ENCODE results near the gene KCNN3.

Gene KCNN3

DNA sequence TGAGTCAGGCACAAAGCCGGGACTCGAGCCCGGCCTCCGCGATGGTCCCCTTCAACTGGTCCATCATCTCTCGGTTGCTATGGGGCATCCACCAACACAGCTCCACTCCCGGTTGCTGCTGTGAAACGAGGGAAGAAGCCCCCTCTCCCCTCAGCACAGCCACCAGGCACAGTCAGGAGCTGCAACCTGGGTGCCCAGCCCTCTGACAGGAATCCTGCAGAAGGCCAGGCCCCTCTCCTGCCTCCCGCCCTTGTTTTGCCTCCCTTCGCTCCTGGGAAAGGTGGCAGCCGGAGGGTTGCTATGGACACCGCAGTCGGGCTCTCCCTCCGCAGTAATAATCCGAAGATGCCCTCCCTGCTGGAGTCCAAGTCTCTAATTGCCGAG lies 8.9 kb upstream of the KCNN3 start:
- no peak for DNase-seq (ENCODE audit: low spot score)

- peak; percentile 53 for DNase-seq (ENCODE audit: low spot score)
Measured at GRCh38 chr1:154878371-154879037, 8.4 kb upstream of the KCNN3 start.

GRCh38 chr1:154877370-154877974 lies 7.4 kb upstream of the KCNN3 start:
- peak; percentile 25 for DNase-seq (ENCODE audit: low spot score)

- no peak for DNase-seq (ENCODE audit: low spot score)
Measured at GRCh38 chr1:154876842-154877369, 6.8 kb upstream of the KCNN3 start.

DNA sequence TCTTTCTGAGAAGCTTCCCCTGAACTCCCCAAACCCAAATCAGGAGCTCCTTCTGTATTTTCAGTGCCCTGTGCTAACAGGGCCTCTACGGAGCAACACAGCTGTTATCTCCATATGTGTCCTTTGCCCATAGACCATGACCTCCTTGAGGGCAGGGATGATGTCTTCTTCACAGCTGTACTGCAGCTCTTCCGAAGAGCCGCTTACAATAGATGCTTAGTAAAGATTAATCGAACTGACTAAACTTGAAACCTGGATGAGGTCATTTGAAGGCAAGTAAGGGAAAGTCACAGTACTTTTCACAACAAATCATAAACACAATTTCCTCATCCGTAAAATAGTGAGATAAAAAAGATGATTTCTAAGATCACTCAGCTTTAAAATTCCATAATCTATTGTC lies 4.4 kb upstream of the KCNN3 start:
- DNase-seq (ENCODE audit: low spot score) = no peak

DNA sequence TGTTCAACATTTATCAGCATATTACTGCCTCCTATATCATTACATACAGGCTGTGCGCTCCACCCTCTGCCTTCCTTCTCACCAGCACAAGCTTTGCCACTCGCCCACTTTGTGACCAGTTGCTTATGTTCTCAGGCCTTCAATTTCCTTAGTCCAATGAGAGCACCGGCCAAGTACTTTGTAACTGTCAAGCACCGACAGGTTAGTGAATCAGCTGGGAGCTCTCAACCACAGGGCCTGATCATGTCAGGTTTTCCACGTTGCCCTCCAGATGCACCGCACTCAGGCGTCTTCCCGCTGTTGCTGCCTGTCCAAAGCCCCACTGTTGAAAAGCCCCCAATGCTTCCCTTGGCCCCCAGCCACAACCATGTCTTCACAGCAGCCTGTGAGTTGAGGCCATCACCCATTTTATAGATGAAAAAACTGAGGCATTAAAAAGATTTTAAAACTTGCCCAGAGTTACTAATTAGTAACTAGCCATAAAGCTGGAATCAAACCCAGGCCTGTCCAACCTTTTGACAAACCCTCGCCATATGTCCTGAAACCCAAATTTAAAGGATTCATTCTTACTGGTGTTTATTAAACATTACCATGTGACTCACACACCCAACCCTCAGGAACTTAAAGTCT lies 3.4 kb upstream of the KCNN3 start:
- no peak for DNase-seq (ENCODE audit: low spot score)

DNA sequence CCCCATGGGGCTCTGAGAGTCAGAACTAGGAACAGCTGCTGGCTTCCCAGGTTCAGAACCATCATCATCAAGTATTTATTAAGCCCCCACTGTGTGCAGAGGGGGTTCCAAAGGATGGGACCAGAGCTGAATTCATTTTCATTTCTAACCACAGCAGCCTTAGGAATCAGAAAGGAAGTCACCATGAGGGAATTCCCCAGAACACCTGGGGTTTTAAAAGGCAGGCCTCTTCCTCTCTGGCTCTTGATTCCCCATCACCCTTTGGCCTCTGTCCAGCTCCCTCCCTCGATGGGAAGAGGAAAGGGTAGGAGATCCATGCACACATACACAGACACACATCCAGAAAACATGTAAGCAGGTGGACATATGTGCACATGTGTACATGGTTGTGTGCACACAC lies 1.3 kb upstream of the KCNN3 start:
- DNase-seq (ENCODE audit: low spot score) = no peak

- no peak for DNase-seq (ENCODE audit: low spot score)
Measured at GRCh38 chr1:154870734-154871133, 653 bp upstream of the KCNN3 start.

- DNase-seq (ENCODE audit: low spot score) = no peak
Measured at GRCh38 chr1:154869351-154870114, 548 bp downstream of the KCNN3 start.

- no peak for DNase-seq (ENCODE audit: low spot score)
Measured at GRCh38 chr1:154867841-154868605, 2.1 kb downstream of the KCNN3 start.

- DNase-seq (ENCODE audit: low spot score) = no peak
Measured at GRCh38 chr1:154867064-154867825, 2.8 kb downstream of the KCNN3 start.

DNA sequence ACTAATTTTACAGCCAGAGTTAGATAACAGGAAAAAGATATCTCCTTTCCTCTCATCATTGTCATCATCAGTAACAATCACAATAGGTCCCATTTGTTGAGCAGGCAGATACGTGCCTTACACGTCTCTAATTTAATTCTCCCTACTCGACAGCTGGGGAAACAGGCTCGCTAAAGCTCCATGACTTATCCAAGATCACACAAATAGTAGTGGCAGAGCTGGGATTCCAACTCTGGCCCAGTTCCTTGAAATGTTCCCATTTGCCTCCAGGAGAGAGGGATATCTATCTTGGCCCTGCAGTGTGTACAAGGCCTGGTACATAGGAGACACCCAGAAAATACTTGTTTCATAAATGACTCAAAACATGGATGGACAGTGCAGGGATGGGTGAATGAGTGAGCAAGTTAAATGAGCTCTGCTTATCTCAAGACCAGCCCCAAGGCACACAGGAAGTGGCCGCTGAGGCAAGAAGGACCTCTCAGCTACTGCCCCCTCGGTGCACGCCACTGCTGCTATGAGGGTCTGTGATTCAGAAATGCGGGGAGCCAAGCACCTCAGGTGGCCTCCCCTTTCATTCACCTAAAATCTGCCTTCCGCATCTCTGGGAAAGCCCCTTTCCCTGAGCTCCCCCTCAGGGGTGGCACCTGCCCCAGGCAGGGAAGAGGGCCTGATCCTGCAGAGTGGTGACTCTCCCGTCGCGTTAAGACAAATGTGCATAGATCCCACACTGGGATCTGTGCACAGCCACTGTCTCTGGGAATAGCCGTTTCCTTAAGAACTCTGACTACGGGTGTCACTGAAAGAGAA lies 3.6 kb downstream of the KCNN3 start:
- no peak for DNase-seq (ENCODE audit: low spot score)

GRCh38 chr1:154865442-154866256 lies 4.4 kb downstream of the KCNN3 start:
- DNase-seq (ENCODE audit: low spot score) = no peak

DNA sequence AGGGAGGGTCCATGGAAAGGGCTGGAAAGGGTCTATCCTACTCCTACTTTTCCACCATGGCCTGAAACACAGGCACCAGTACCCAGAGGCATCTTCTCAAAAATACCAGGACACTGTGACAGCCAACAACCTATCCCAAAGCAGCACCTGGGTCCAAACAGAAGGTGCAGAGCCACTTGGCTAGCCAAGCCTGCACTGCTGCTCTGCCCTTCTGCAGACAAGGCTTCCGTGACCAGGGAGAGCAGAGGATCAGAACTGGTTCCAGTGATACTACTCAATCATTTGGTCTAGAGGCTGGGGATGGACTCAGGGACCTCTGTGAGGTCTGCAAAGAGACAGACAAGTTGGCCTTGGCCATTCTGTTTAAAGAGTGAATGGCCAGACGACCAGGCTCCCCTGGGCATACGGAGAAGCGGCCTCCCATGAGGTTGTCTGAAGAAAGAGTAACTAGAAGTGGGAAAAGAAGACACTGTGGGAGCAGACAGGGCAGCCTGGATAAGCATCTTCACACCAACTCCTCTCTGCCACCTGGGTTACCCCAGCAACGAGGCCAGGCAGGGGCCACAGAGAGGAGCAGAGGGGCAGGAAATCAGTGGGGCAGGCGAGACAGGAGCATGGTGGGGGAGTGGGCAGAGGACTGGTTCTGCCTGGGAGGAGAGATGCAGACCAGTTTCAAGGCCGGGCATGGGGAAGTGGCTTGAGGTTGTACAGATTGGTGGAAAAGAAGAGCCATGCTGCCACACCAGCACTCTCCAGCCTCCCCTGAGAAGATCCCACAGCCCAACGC lies 5.7 kb downstream of the KCNN3 start:
- no peak for DNase-seq (ENCODE audit: low spot score)

DNA sequence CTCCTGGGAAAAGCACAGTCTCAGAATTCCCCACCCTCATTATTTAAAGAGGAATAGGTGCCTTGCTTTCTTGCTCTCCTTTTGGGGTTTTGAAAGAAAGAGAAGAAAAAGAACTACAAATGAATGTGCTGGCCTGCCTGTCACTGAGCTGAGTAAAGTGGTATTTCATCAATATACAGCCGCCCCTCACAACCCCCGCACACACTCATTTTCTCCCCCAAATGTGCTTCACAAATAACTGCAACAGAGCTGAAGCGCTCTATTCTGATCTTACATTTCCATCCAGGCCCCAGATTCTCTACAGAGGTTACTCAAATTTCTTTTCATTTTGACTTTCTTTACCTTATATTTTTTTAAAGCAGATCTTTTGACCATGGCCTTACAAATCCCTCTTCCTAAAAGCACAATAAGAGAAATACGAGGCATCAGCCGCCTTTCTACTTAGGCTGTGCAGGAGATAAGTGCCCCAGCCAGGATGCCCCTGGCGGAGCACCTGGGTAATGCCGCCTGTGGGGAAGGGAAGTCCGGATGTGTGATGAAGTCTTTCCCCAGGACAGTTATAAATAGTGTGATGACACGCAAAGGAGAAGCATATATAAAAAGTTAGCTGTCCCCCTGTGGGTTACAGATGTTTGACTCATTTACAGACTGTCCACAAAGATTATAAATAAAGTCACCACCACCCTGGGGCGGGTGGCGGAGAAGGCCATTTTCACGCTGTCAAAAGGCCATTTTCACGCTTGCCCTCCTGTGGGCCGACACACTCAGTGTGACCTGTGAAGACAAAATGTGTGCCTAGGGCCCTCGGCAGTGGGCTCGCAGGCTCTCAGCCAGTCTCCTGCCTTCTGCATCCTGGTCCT lies 6.5 kb downstream of the KCNN3 start:
- DNase-seq (ENCODE audit: low spot score) = peak; percentile 39

- DNase-seq (ENCODE audit: low spot score) = no peak
Measured at GRCh38 chr1:154862907-154863306, 7.2 kb downstream of the KCNN3 start.

DNA sequence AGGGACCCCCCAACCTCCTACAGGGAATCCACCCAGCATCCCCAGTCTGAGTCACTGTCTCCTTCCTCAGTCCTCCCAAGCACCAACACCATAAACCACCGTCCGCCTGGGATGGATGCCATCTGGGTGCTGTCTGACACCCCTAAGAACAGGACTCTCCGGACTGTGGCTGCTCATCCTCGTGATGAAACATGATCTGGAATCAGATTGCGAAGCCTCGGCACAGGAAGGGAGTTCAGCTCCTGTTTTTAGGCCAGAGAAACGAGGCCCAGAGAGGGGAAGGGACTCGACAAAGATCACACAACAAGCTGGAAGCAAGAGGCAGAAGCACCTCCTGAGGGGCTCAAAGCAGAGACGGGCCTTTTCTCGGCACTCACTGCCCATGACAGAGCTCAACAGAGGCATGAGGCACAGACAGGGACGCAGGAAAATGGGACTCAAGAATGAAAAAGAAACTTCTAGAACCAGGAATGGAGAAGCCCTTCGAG lies 8.4 kb downstream of the KCNN3 start:
- DNase-seq (ENCODE audit: low spot score) = no peak

All from SW480 (cell line).